ENCODE results near the gene CALHM3.

CALHM3 gene

DNA sequence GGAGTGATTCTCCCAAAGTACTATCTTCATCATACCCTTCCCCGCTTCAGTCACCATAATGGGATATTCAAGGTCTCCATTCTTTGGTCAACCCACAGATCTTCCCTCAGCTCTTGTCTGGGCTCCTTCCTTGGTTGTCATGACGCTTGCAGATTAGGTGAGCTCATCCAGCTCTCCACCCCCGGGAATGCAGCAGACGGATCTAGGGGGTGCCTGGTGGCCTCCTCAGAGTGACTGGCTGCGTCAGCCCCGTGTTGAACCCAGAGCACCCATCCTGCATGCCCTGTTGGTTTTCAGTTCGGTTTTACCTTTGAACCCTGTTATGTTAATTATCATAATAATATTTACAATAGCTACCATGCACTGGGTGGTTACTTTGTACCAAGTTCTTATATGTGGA lies 20.8 kb upstream of the CALHM3 start:
- H3K4me3 ChIP-seq (ENCODE audit: low read depth, low read length): no peak overlapping the region
- TF ChIP-seq, protein P1, sequence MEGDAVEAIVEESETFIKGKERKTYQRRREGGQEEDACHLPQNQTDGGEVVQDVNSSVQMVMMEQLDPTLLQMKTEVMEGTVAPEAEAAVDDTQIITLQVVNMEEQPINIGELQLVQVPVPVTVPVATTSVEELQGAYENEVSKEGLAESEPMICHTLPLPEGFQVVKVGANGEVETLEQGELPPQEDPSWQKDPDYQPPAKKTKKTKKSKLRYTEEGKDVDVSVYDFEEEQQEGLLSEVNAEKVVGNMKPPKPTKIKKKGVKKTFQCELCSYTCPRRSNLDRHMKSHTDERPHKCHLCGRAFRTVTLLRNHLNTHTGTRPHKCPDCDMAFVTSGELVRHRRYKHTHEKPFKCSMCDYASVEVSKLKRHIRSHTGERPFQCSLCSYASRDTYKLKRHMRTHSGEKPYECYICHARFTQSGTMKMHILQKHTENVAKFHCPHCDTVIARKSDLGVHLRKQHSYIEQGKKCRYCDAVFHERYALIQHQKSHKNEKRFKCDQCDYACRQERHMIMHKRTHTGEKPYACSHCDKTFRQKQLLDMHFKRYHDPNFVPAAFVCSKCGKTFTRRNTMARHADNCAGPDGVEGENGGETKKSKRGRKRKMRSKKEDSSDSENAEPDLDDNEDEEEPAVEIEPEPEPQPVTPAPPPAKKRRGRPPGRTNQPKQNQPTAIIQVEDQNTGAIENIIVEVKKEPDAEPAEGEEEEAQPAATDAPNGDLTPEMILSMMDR (IDR thresholded peaks at IDR 0.05; ENCODE audit: low read depth, low read length): no peak

DNA sequence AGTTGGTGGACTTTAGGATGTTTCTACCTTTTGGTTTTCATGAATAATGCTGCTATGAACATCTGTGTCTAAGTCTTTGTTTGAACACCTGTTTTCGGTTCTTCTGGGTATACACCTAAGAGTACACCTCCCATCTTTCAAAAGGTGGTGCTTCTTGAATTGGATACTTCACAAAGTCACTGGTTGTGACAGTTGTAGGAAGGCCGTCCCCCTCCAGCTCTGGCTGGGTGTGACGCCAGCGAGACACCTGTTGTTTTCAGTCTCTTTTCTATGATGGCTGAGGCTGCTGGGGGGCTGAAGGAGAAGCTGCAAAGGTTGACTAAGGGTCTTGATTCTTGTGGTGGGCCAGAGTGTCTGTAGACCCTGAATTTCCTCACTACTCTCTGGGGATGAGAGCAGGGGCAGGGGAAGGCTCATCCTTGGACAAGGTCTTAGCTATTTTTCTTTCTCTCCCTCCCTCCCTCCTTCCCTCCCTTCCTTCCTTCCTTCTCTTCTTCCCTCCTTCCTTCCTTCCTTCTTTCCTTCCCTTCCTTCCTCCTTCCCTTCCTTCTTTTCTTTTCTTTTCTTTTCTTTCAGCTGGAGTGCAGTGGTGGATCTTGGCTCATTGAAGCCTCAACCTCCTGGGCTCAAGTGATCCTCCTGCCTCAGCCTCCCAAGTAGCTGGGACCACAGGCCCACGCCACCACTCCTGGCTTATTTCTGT lies 20.0 kb upstream of the CALHM3 start:
- TF ChIP-seq, protein P1 (IDR thresholded peaks at IDR 0.05; ENCODE audit: low read depth, low read length): no peak
- H3K4me3 ChIP-seq (ENCODE audit: low read depth, low read length): no peak overlapping the region

DNA sequence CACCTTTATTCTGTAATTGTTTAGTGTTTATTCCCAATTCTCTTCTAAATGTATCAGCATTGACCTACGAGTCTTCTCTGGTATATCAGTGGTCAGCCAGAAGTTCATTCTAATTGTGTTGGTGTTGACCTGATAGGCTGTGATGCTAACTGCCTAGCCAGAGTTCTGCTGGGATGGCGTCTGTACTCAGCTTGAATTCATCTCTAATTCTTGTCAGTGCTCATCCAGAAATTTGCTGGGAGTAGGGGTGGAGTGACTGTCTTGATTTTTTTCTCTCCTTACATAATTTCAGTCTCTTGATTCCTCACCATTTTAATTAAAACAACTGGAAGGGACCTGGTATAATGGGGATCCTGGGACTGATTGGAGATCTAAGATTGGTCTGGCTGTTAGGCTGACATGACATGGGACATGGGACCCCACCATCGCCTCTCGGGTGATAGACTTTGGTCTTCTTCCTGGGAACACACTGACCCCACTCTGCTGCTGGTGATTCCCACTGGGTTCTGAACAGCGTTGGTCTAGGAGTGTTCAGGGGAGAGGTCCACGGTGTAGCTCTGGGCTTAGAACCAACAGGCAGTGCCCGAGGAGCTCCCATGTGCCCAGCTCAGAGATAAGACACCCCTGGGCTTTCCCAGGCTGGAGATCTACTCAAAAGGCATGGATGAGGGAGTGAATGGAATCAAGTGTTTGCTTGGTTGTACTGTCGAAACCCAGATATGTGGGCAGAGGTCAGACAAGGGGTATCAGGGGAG lies 18.3 kb upstream of the CALHM3 start:
- TF ChIP-seq, protein P1 (IDR thresholded peaks at IDR 0.05; ENCODE audit: low read depth, low read length): no peak
- no peak overlapping the region for H3K4me3 ChIP-seq (ENCODE audit: low read depth, low read length)

DNA sequence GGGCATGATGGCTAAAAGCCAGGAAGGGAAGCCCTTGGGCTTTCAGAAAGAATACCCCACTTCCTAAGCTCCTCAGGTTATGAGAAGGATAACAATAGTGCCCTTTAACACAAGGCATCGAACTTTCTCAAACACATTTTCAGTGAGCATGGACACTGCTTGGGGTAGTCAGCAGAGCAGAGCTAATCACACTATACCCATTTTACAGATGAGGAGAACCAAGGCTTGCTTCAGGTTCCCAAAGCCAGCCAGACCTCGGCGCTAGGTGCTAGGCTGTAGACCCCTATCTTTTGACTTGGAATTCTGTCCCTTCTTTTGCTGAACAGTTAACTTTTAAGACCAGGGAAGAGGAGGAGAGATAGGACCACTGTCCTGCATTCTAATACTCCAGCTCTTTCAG lies 16.3 kb upstream of the CALHM3 start:
- TF ChIP-seq, protein P1 (IDR thresholded peaks at IDR 0.05; ENCODE audit: low read depth, low read length): no peak
- no peak overlapping the region for H3K4me3 ChIP-seq (ENCODE audit: low read depth, low read length)

DNA sequence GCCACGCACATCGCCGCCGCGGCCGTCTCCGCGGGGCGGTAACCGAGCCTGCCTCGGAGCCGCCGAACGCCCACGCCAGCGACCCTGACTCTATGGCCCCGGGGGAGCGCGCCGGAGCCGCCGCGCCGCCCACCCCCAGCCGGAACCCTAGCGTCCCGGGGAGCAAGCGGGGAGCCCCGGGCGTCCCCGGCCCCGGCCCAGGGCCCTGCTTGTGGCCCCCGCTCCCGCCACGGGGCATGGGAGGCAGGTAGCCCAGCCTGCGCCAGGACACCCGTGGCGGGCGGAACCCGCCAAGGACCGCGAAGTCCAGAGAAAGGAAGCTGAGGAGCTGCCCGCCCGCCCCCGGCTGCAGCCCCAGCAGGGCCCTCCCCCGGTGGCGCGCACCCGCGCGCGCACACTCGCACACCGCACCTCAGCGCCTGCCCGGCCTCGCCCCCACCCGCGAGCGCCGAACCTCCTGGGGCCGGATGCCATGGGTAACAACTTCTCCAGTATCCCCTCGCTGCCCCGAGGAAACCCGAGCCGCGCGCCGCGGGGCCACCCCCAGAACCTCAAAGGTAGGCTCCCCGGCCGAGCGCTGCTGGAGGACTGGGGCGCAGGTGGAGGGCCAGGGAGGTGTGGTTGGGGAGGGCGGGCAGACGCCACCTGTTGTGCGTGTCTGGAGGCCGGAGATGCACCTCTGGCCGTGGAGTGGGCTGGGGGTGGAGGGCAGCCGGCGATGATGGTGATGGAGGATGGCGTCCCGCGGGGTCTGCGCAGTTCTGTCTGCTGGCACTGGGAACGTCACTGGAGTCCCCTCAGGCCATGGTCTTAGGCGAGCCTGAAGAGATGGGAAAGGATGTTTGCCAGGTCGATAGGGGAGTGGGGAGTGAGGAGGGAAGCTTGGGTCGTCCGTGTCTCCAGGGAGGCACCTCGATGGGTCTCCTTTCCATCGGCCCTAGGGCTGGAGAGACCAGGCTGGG lies 15.2 kb upstream of the CALHM3 start:
- H3K4me3 ChIP-seq (ENCODE audit: low read depth, low read length): peak overlapping the region; percentile 39

DNA sequence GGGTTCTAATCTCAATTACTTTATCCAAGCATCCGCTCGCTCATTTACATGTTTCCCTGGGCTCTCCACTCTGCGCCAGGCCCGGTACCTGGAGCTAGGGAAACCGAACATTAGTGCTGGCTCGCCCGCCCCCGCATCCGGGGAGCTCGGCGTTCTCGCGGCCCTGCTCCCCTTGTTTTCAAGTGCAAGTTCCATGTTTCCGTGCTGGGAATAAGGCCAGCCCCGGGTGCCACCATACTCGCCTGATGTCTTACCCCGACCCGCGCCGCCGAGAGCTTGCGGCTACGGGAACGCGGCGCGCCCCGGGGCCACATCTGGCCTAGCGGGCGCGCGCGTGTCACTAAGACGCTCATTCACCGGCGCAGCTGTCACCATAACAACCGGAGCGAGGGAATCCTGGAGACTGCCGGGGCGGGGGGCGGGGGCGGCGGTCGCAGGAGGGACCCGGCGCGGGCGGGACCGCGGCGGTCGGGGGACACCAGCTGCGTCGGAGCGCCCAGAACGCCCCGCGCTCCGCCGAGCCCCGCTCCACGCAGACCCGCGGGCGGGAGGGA lies 14.4 kb upstream of the CALHM3 start, which contains the start of gene NEURL1:
Gene NEURL1, plus strand, starts transcription at position 344 of the 554 bp plus-strand sequence. CDS start 683 bp downstream, outside the sequence.
- TF ChIP-seq, protein P1 (IDR thresholded peaks at IDR 0.05; ENCODE audit: low read depth, low read length): no peak

More for the DNA sequence above, 15.2 kb upstream of the CALHM3 start:
- TF ChIP-seq, protein P1 (IDR thresholded peaks at IDR 0.05; ENCODE audit: low read depth, low read length): no peak

More for the DNA sequence above, 14.4 kb upstream of the CALHM3 start, which contains the start of gene NEURL1:
- peak within 1 kb of the TSS; percentile 39 for H3K4me3 ChIP-seq (ENCODE audit: low read depth, low read length)

All from WI38 (cell line).